HL-60/S4 treated with retinoic acid at 250 ng/mL for 4 days and 3 days (cell line): ENCODE data around the gene FBN3.
"Not testable (repeated sequence)": the region's sequence is repeated elsewhere in the genome, so short reads cannot be mapped to it uniquely, and the experiment has no call there.

Experiments
- in situ Hi-C: fragments of 300-500 bp; cut with MboI; formaldehyde crosslinking; loops from 2 replicates; pipeline ENCODE4 v1.7.0; 2022; ENCODE audit warnings: low sequenced_read_pairs

The FBN3 gene

DNA sequence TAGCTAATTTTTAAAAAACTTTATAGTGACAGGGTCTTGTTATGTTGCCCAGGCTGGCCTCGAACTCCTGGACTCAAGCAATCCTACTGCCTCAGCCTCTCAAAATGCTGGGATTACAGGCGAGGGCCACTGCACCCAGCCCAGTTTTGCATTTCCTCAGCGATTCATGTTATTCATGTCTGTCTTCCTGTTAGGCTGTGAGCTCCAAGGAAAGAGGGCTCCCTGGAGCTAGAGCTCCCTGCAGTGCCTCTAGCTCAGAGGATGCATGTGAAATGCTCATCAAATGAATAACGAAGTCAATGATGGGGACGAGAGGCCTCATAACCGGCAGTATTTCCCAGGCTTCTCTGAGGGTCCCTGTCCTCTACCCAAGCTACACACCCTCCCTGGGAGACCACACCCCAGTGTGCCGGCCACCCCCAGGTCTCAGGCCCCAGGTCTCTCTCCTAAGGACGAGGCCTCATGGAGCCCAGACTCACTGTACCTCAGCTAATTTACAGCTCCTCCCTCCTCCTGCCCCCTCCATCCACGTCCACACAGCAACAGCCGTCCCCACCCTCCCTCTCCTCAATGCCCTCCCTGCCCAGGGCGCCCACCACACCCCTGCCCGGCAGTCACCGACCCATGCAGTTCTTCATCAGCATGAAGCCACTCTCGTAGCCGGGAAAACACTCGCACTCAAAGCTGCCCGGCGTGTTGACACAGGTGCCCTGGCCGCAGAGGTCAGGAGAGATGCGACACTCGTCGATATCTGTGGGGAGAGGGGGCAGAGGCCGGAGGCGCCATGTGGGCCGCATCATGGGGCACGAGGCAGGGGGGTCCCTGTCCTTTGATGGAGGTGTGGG, 28.5 kb downstream of the FBN3 start:
- in situ Hi-C loops, result no loop called here

DNA sequence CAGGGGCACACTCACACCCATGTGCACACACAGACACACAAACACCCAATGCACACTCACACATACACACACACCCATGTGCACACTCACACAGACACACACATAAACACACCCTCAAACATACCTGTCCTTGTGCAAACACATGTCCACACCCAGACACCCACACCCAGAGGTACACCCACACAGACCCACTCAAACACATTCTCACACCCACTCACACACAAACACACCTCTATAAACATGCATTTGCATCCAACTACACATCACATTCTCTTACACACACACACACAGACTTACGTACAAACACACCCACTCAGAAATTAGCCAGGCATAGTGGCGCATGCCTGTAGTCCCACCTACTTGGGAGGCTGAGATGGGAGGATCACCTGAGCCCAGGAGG, 31.4 kb downstream of the FBN3 start:
- in situ Hi-C loops, result no loop called here

DNA sequence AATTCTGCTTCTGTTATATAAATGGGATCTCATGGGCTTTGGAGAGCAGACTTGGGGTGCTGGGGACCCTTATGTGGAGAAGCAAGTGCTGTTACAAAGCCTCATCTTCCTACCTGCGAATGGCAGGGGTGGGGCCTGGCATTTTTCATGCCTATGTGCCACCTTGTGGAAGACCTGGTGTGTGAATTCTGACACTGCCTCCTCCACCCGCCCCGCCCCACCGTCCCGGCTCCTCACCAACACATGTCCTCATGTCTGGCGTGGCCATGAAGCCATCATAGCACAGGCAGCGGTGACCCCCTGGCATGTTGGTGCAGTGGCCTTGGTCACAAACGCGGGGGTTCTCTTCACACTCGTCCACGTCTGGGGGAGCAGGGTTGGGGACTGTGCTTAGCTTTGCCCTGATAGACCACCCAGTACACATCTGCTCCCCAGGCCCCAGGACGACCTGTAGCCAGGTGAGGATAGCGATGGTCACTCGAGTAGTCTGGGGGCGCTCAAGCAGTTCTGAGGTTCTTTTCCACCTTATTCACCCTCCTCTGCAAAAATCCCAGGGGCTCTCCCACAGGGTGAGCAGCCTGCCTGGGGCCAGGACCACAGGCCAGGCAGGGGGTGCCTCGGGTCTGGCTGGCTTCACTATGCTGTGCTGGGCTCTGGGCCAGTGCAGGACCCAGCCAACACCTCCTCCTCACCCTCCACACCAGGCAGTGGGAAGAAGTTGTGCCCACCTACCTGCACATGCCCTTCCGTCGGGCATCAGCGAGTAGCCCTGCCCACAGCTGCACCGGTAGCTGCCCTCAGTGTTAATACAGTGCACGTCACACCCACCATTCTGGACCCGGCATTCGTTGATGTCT, 32.7 kb downstream of the FBN3 start:
- in situ Hi-C loops, result no loop called here

DNA sequence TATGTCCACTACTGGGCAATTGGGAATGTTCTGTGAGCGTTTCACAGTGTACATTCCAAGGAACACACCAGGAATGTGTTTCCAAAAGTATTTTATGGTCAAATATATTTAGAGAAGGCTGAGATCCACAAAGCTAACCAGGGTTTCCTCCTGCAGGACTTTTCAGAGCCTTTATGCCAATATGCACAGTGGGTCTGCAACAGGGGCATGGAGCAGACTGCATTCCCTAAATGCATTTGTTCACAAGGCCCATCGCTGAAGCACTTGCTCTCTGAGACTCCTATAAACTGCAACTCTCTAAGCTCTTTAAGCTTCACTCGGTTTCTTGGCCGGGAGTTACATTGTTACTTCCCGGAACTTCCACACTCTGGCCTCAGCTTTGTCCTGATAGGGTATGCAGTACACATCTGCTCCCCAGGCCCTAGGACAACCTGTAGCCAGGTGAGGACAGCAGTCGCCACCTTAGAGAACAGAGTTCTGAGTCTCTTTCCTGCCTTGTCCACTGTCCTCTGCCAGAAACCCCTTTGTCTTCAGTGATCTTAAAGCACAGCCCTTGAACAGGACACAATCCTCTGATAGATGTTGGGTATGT, 33.5 kb downstream of the FBN3 start:
- in situ Hi-C loops, result no loop called here

DNA sequence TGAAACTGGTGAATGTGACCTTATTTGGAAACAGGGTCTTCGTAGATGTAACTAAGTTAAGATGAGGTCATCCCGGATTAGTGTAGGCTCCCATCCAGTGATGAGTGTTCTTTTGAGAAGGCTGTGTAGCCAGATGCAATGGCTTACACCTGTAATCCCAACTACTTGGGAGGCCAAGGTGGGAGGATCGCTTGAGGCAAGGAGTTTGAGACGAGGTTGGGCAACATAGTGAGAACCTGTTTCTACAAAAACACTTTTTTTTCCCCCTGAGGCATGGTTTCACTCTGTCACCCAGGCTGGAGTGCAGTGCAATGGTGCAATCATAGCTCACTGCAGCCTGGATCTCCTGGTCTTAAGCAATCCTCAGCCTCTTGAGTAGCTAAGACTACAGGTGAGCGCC, 36.4 kb downstream of the FBN3 start:
- in situ Hi-C loops, result no loop called here

DNA sequence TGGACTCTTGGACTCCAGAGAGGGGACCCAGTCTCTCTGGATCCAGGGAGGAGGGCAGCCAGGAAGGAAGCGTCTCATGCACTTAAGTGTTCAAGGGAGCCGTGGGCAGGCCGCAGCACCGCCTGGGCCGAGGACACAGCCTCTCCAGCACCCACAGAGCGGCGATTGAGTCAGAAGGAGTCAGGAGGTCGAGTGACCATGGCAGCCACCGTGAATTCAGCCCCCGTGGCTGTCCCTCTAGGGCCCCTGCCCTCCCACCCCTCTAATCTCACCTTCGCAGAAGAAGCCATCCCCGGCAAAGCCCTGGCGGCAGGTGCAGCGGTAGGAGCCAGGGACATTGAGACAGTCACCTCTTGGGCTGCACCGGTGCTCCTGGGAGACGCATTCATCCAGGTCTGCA, 38.0 kb downstream of the FBN3 start:
- in situ Hi-C loops, result no loop called here

DNA sequence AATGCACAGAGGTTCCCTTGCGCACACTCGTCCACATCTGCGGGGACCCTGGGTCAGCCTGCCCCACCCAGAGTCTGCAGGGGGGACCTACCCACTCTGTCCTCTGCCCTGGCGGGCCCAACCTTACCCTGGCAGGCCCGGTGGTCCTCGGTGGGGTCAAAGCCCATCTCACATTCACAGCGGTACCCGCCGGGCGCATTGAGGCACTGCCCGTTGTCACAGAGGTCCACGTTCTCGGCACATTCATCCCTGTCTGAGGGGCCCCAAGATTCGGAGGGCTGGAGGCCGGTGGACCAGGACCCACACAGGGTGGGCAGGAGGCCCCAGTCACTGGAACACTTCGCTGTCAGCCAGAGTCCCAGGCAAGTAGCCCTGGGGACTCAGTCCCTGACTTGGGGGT, 38.5 kb downstream of the FBN3 start:
- in situ Hi-C loops, result no loop called here

DNA sequence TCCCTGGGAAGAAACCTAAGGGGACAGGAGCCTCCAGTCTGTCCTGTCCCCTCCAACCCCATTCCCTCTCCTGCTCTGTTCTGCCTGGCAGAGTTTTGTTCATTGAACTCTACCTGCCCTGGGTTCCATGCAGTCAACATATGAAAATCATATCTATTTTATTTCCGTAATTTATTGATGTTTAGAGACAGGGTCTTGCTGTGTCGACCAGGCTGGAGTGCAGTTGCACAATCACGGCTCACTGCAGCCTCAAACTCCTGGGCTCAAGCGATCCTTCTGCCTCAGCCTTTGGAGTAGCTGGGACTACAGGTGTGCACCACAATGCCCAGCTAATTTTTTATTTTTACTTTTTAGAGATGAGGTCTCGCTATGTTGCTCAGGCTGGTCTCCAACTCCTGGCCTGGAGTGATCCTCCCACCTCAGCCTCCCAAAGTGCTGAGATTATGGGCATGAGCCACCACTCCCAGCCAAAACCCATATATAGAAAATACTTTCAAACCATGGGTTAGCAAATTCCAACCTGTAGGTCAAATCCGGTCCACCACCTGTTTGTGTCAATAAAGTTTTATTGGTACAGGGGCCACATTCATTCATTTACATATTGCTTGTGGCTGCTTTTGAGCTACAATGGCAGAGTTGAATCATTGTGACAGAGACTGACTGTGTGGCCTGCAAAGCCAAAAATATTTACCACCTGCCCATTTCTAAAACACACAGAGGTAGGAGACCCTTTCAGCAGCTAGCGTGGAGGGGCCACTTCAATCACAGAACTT, 39.3 kb downstream of the FBN3 start:
- in situ Hi-C loops, result no loop called here

DNA sequence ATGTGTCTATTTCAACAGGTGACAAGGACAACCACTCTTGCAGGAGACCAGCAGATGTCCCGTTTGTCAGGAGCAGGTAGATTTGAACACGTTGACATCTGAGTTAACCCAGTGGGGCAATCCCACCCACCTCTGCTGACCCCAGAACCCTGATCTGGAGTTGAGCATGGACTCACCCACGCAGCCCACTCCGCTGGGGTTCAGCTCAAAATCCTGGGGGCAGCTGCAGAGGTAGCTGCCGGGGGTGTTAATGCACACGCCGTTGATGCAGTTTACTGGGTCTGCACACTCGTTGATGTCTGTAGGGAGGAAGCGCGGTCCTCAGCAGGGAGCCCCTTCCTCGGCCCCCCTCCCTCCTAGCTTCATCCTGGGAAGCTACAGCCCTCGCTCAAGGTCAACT, 39.9 kb downstream of the FBN3 start:
- in situ Hi-C loops, result no loop called here

DNA sequence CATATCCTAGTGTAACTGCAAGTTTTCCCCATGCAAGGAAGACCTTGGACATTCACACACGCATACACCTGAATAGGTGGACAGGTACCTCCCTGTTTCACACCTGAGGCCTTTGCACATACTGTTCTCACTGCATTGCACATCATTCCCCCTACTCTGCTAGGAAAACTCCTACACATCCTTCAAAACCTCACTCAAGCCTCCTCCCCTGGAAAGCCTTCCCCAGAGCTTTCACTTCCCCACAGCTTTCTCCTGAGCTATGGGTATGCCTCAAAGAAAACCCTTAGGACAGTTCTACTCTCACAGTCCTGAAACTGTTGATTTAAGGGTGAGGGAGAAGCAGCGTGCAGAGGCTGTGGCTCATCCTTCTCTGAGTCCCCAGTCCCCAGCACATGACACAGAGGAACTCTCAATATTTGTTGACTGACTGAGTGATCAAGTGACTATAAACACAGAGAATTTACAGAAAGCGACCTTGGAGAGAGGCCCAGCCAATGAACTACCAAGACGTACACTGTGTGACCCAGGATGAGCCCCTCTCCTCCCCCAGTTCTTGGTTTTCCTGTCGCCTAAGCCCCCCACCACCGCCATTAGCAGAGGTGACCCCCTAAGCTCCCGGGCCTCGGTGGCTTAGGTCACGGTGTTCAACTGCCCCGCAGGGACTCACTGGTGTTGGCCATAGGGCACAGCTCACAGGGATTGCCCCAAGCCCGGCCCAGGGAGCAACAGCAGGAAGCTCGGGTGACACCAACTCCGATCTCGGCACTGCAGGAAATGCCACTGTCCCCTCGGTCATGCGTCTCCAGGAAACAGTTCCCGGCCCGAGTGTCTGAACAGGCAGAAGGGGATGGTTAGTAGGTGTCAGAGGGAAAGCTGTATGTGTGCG, 40.6 kb downstream of the FBN3 start:
- in situ Hi-C loops, result no loop called here

DNA sequence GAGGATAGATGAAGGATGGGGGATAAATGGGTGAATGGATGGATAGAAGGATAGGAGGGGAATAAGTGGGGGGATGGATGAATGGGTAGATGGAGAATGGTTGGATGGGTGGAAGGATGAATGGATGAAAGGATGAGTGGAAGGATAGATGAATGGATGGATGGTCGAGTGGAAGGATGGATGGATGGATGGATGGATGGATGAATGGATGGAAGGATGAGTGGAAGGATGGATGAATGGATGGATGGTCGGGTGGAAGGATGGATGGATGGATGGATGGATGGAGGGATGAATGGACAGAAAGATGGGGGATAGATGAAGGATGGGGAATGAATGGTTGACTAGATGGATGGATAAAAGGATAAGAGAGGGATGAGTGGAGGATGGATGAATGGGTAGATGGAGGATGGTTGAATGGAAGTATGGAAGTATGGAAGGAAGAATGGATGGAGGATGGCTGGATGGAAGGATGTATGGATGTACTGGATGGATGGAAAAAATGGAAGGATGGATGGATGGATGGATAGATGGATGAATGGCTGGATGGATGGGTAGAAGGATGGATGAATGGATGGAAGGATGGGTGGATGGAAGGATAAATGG, 42.0 kb downstream of the FBN3 start:
- in situ Hi-C loops, result no loop called here

DNA sequence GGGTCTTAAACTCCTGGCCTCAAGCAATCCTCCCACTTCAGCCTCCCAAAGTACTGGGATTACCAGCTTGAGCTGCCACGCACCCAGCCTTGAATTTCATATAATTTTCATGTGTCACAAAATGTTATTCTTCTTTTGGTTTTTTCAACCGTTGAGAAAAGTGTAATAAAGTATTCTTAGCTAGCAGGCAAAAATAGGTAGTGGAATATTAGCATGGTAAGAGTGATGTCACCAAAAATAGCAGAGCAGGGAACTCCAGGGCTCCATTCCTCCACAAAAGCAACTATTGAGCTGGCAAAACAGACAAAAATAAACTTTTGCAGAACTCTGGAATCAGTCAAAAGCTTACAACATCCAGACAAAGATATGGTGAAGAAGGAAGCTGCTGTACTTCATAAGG, 43.9 kb downstream of the FBN3 start:
- in situ Hi-C loops, result no loop called here

DNA sequence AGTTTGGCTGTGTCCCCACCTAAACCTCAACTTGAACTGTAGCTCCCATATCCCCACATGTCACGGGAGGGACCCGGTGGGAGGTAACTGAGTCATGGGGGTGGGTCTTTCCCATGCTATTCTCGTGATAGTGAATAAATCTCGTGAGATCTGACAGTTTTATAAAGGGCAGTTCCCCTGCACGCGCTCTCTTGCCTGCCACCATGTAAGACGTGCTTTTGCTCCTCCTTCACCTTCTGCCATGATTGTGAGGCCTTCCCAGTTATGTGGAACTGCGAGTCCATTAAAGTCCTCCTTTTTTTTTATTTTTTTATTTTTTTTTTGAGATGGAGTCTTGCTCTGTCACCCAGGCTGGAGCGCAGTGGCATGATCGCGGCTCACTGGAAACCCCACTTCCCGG, 47.5 kb downstream of the FBN3 start:
- in situ Hi-C loops, result not testable (repeated sequence)

DNA sequence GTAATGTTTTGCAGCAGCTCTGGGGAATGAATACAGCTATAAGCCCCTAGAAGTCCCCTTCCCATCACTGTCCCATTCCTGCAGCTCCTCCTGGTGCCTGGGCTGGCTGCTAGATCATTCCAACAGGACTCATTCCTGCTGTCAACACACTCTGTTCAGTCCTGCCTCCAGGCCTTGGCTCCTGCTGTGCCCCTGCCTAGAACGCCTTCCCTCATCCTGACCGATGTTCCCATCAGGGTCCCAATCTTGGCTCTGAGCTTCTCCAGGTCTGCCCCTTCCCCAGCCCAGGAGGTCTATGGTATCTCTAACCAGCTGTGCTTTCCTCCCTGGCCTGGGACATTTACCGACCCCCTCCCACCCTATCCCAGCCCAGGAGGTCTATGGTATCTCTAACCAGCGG, 48.1 kb downstream of the FBN3 start:
- in situ Hi-C loops, result no loop called here

DNA sequence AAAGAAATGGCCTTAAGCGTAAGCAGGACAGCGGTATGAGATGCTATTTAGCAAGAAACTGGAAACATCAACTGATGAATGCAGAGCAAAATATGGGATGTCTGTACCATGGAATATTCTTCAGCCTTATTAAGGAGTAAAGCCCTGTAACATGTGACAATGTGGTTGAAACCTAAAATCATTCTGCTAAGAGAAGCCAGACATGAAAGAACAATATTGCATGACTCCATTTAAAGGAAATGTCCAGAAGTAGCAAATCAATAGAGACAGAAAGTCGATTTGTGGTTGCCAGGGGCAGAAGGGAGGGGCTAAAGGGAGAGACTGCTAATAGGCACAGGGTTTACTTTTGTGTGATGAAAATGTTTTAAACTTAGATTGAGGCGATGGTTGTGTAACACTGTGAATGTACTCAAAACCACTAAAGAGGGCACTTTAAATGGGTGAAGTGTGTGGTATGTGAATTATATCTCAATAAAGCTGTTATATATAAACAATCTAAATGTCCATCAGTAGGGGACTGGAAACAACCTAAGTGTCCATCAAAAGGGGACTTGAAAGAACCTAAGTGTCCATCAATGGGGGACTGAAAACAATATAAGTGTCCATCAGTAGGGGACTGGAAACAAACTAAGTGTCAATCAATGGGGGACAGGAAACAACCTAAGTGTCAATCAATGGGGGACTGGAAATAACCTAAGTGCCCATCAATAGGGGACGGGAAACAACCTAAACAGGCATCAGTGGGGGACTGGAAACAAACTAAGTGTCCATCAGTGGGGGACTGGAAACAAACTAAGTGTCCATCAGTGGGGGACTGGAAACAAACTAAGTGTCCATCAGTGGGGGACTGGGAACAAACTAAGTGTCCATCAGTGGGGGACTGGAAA, 51.5 kb downstream of the FBN3 start:
- in situ Hi-C loops, result no loop called here

DNA sequence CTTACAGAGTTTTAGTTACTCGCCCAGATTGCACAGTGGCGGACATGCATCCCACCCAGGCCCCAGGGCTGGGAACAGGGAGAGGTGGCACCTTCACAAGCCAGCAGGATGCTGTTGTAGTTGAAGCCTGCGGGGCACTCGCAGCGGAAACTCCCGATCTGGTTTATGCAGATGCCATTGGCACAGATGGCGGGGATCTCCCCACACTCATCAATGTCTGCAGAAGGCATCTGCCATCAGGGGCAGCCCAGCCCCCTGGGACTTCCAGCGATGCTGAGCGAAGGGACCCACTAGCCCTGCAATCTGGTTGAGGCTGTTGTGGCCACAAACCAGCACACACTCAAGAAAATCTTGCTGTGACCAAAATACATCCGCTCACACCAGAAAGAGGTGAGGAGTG, 52.2 kb downstream of the FBN3 start:
- in situ Hi-C loops, result no loop called here

DNA sequence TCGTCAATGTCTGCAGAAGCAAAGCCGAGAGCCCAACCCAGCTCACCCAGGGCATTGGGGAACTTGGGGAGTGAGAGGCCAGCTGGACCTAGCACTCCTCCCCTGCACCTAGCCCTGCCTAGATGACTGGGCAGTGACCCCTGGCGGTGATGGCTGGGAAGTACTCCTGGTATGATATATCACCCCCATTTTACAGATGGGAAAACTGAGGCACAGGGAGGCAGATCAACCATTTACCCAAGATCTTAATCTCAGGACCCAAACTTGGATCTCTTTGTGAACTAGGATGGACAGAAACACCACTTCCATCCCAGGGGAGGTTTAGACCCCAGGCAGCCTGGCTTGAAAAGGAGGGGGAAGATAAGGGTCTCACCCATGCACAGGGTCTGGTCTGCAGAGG, 53.3 kb downstream of the FBN3 start:
- in situ Hi-C loops, result no loop called here

DNA sequence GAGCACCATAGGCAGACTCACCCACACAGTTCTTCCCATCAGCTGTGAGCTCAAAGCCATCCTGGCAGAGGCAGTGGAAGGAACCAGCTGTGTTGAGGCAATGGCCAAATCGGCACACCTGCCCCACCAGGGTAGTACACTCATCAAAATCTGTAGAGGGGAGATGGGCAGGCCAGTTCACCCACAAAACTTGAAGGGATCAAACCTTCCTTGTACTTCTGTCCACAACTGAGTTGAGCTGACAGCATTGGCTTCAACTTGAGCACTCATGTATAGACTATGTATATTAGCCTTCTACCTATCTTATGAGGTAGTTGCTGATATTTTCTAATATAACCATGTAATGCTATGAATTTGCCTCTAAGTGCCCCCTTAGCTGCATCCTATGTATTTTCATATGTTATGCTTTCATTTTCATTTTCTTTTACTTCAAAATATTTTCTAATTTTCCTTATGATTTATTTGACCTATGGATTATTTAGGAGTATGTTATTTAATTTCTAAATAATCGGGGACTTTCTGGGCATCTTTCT, 54.0 kb downstream of the FBN3 start:
- in situ Hi-C loops, result no loop called here
